Ishikawa (cell line): ENCODE measurements around the gene TMEM37.

ENCODE experiments used
- FOXM1 ChIP-seq: IDR thresholded peaks from 2 replicates; pipeline ENCODE4 v1.6.1; 2012; ENCODE audit warnings: low read depth, borderline replicate concordance
- RAD21 ChIP-seq: IDR thresholded peaks from 2 replicates; pipeline ENCODE4 v1.6.1; 2012; ENCODE audit warnings: low read depth
- TAF1 ChIP-seq: IDR thresholded peaks from 2 replicates; pipeline ENCODE4 v1.6.1; 2012; ENCODE audit warnings: low read depth, mild to moderate bottlenecking

GRCh38 chr2:119426801-119427395 lies 4.8 kb upstream of the TMEM37 start:
- TF ChIP-seq TAF1 (no peak), RAD21 (no peak), FOXM1 (no peak)
